K562 (cell line): ENCODE data around the gene RBM44. TPM values are rescaled to one million over a fixed set of nuclear protein-coding genes. Genes with fewer than 3 reads are reported as not detected.

Source experiments
- ATAC-seq: fragments of 200-7000 bp; cut with Tn5 transposase; 3 replicates; pipeline ENCODE4 v1.9.1; 2020; ENCODE audit warnings: moderate library complexity
- BruUV-seq: library from RNA; stranded (reverse); fragments of 400-500 nt; replicated peaks from 2 replicates; lab custom pipeline; 2021; lab: Mats Ljungman, UMichigan
- CTCF ChIA-PET: fragments of 300-600 bp; formaldehyde crosslinking; extraction: SDS; loops from one replicate; lab custom pipeline; 2021; ENCODE audit warnings: low intra/inter-chr PET ratio; lab: Yijun Ruan, JAX
- POLR2A ChIA-PET: fragments of 300-600, 350-650 bp; sonication (Branson Sonifier 250); formaldehyde crosslinking; extraction: SDS; loops from one replicate; lab custom pipeline; 2021; ENCODE audit warnings: antibody characterized with exemption, inconsistent platforms; lab: Yijun Ruan, JAX
- DNase-seq, 4 experiments: peaks; one replicate each; pipeline versions ENCODE4 v3.0.0 to v3.0.0-alpha.2; 2011 to 2018; ENCODE audit warnings: low spot score in 3 of 4, mixed read lengths in 3 of 4; ENCODE audit errors: extremely low read depth in 1 of 4
- FAIRE-seq: peaks from 2 replicates; lab custom pipeline; 2011; peaks lifted over from hg19 to GRCh38; lab: Jason Lieb, UNC
- H2AFZ ChIP-seq: 2 replicates; pipeline ENCODE4 v1.6.0; 2011; ENCODE audit warnings: low read depth, low read length, control low read depth, inconsistent platforms
- H3K27ac ChIP-seq: fragments of 200-600 bp; 3 replicates; pipeline ENCODE4 v1.8.0; 2011; ENCODE audit warnings: low read depth, mild to moderate bottlenecking, control low read depth, inconsistent platforms, low read length, moderate library complexity, mixed read lengths; ENCODE audit errors: extremely low read depth
- H3K27me3 ChIP-seq, 2 experiments: fragments of 300-600 bp in 1 of 2; 2 replicates in 1 of 2; 3 replicates in 1 of 2; pipeline versions ENCODE4 v1.6.0 to v1.8.0; 2011; ENCODE audit warnings: inconsistent platforms in 2 of 2, low read length in 2 of 2, mild to moderate bottlenecking in 1 of 2, mixed read lengths in 1 of 2, moderate library complexity in 1 of 2; ENCODE audit not compliant: control insufficient read depth in 2 of 2, insufficient read depth in 2 of 2
- H3K36me3 ChIP-seq: fragments of 300-600 bp; 3 replicates; pipeline ENCODE4 v1.8.0; 2011; ENCODE audit warnings: mild to moderate bottlenecking, low read length, inconsistent platforms; ENCODE audit not compliant: control insufficient read depth, insufficient read depth
- H3K4me1 ChIP-seq, 2 experiments: fragments of 200-600 bp in 1 of 2; replicated peaks in 1 of 2; 2 replicates in 1 of 2; 3 replicates in 1 of 2; pipeline versions ENCODE4 v1.5.1 to v1.8.0; 2011; ENCODE audit warnings: inconsistent platforms in 2 of 2, low read length in 2 of 2, mild to moderate bottlenecking in 1 of 2, mixed read lengths in 1 of 2, moderate library complexity in 1 of 2; ENCODE audit not compliant: control insufficient read depth in 2 of 2, insufficient read depth in 2 of 2
- H3K4me2 ChIP-seq: 2 replicates; pipeline ENCODE4 v1.6.1; 2011; ENCODE audit warnings: low read length, control low read depth, inconsistent platforms, mixed read lengths; ENCODE audit not compliant: insufficient read depth
- H3K4me3 ChIP-seq: fragments of 200-600 bp; sonication (generic), shearing (Covaris generic); 2 replicates; pipeline ENCODE4 v1.5.1; 2016; ENCODE audit warnings: control low read depth, inconsistent platforms
- H3K79me2 ChIP-seq: fragments of 200-600 bp; 3 replicates; pipeline ENCODE4 v1.8.0; 2011; ENCODE audit warnings: low read length, inconsistent platforms; ENCODE audit not compliant: control insufficient read depth, insufficient read depth
- H3K9ac ChIP-seq, 2 experiments: 2 replicates each; pipeline versions ENCODE4 v1.6.0 to v1.6.1; 2011; ENCODE audit warnings: low read depth in 2 of 2, low read length in 2 of 2, control low read depth in 1 of 2, inconsistent platforms in 1 of 2, mild to moderate bottlenecking in 1 of 2, mixed read lengths in 1 of 2; ENCODE audit not compliant: insufficient read depth in 1 of 2
- H3K9me1 ChIP-seq: one replicate; pipeline ENCODE4 v1.6.0; 2011; ENCODE audit warnings: inconsistent platforms, mild to moderate bottlenecking, low read length, moderate library complexity; ENCODE audit not compliant: control insufficient read depth, insufficient read depth
- H3K9me3 ChIP-seq: replicated peaks from 2 replicates; pipeline ENCODE4 v1.5.1; 2011; ENCODE audit warnings: low read depth, low read length, inconsistent platforms; ENCODE audit not compliant: control insufficient read depth, insufficient read depth
- H4K20me1 ChIP-seq: replicated peaks from 2 replicates; pipeline ENCODE4 v1.6.1; 2011; ENCODE audit warnings: low read length, inconsistent platforms, mixed read lengths; ENCODE audit not compliant: control insufficient read depth, insufficient read depth
- ASH1L ChIP-seq: fragments of 450-650 bp; IDR thresholded peaks from 2 replicates; pipeline ENCODE4 v1.6.1; 2018; ENCODE audit warnings: borderline replicate concordance, mild to moderate bottlenecking, low read depth; ENCODE audit not compliant: partially characterized antibody
- HDAC1 ChIP-seq, 2 experiments: fragments of 450-650 bp; IDR thresholded peaks; 2 replicates each; pipeline ENCODE4 v1.6.1; 2016 to 2017; ENCODE audit warnings: inconsistent platforms in 1 of 2, mild to moderate bottlenecking in 1 of 2, moderate library complexity in 1 of 2
- HSF4 ChIP-seq: fragments of 250-450 bp; sonication (Bioruptor Pico); IDR thresholded peaks from 2 replicates; pipeline ENCODE4 v2.1.2; 2022; ENCODE audit warnings: mild to moderate bottlenecking, moderate library complexity, borderline replicate concordance
- JUN ChIP-seq, 2 experiments: sonication (generic) in 1 of 2; formaldehyde crosslinking in 1 of 2; IDR thresholded peaks; 2 replicates each; pipeline versions ENCODE4 v1.6.1 to v1.8.0; 2012 to 2022; ENCODE audit warnings: borderline replicate concordance in 2 of 2, mild to moderate bottlenecking in 2 of 2, improper control_type of control experiment in 1 of 2, low read depth in 1 of 2, low read length in 1 of 2, missing genetic modification reagents in 1 of 2
- NFE2 ChIP-seq: IDR thresholded peaks from 2 replicates; pipeline ENCODE4 v1.6.1; 2014; ENCODE audit warnings: antibody characterized with exemption, low read depth
- NFE2L1 ChIP-seq: fragments of 450-650 bp; IDR thresholded peaks from 2 replicates; pipeline ENCODE4 v1.6.1; 2016; ENCODE audit warnings: missing genetic modification characterization, low read depth, mild to moderate bottlenecking, missing compliant biosample characterization, moderate library complexity, borderline replicate concordance
- PURB ChIP-seq: sonication (generic); formaldehyde crosslinking; IDR thresholded peaks from 2 replicates; pipeline ENCODE4 v1.9.0; 2021; ENCODE audit warnings: low read depth, mild to moderate bottlenecking, missing genetic modification reagents
- RHOXF2B ChIP-seq: fragments of 250-450 bp; sonication (Bioruptor Pico); conservative IDR thresholded peaks from 2 replicates; pipeline ENCODE4 v1.5.1; 2021
- TCF3 ChIP-seq: sonication (generic); formaldehyde crosslinking; IDR thresholded peaks from 2 replicates; pipeline ENCODE4 v1.4.0; 2020; ENCODE audit warnings: mild to moderate bottlenecking, missing genetic modification reagents
- ZC3H11A ChIP-seq: IDR thresholded peaks from 2 replicates; pipeline ENCODE4 v1.6.1; 2012; ENCODE audit warnings: low read depth, low read length, improper control_type of control experiment
- ZC3H8 ChIP-seq: fragments of 450-650 bp; IDR thresholded peaks from 2 replicates; pipeline ENCODE4 v1.6.1; 2017
- ZFP30 ChIP-seq: fragments of 250-450 bp; sonication (Bioruptor Pico); IDR thresholded peaks from 2 replicates; pipeline ENCODE4 v1.8.0; 2022; ENCODE audit warnings: moderate library complexity, mild to moderate bottlenecking, inconsistent platforms, borderline replicate concordance
- ZNF134 ChIP-seq: fragments of 250-450 bp; sonication (Bioruptor Pico); conservative IDR thresholded peaks from 2 replicates; pipeline ENCODE4 v1.4.0; 2020
- ZNF23 ChIP-seq: fragments of 250-450 bp; sonication (Bioruptor Pico); IDR thresholded peaks from 2 replicates; pipeline ENCODE4 v1.4.0; 2020; ENCODE audit warnings: mild to moderate bottlenecking
- ZNF384 ChIP-seq: IDR thresholded peaks from 2 replicates; pipeline ENCODE4 v1.6.1; 2012; ENCODE audit warnings: low read depth, low read length, improper control_type of control experiment
- ZNF77 ChIP-seq: fragments of 250-450 bp; sonication (Bioruptor Pico); IDR thresholded peaks from 2 replicates; pipeline ENCODE4 v1.5.0; 2020
- WGBS: fragments of 100-300 bp; shearing (Covaris generic); methylation state at CpG from one replicate; pipeline ENCODE4 v1.1.6; 2016; ENCODE audit warnings: low coverage, mixed read lengths; ENCODE audit not compliant: insufficient coverage; ENCODE audit errors: missing lambda C conversion rate; 5-methylcytosine and 5-hydroxymethylcytosine counted together
- in situ Hi-C: fragments of 300-500 bp; cut with MboI; formaldehyde crosslinking; loops from 4 replicates; pipeline ENCODE4 v1.15.0; 2018; ENCODE audit warnings: inconsistent platforms, mixed read lengths
- intact Hi-C: fragments of 100-400 bp; cut with micrococcal nuclease; formaldehyde crosslinking; loops from 2 replicates; pipeline ENCODE4 v1.14.2; 2022
- polyA plus RNA-seq, 8 experiments: library from polyadenylated mRNA; depleted of rRNA in 4 of 8; stranded (reverse) in 5 of 8; unstranded in 3 of 8; fragments of >200 nt; fragmentation: Nextera tagmentation in 2 of 8; fragmentation: Illumina TruSeq in 1 of 8; extraction: Ambion mirVana in 2 of 8; extraction: Trizol in 1 of 8; gene quantifications; 2 replicates each; pipeline versions ENCODE4 v1.2.1 to v1.2.3, GENCODE V29; 2011 to 2014; ENCODE audit warnings: inconsistent platforms in 1 of 8, missing spikeins in 1 of 8
- total RNA-seq, 7 experiments: library from RNA; depleted of rRNA in 6 of 7; stranded (reverse); fragments of >200 nt in 6 of 7; fragmentation: Illumina TruSeq in 2 of 7; extraction: Trizol in 2 of 7; gene quantifications; 2 replicates each; pipeline versions ENCODE4 v1.2.1 to v1.2.3, GENCODE V29; 2011 to 2021; ENCODE audit warnings: low replicate concordance in 1 of 7
- TF ChIP-seq, protein P1 (sequence below): fragments of 450-650 bp; IDR thresholded peaks from 2 replicates; pipeline ENCODE4 v1.6.1; 2014; ENCODE audit warnings: low read depth, mild to moderate bottlenecking, moderate library complexity, borderline replicate concordance
- TF ChIP-seq, protein P2 (sequence below): fragments of 450-650 bp; IDR thresholded peaks from 2 replicates; pipeline ENCODE4 v1.6.1; 2016; ENCODE audit warnings: antibody characterized with exemption

Gene RBM44
- total and polyA plus RNA-seq, 9 of the 15 experiments (the other 6 are each of a cell fraction or from before 2014, with no cell fraction given), result 0.04 to 0.25 (median 0.13) TPM

DNA sequence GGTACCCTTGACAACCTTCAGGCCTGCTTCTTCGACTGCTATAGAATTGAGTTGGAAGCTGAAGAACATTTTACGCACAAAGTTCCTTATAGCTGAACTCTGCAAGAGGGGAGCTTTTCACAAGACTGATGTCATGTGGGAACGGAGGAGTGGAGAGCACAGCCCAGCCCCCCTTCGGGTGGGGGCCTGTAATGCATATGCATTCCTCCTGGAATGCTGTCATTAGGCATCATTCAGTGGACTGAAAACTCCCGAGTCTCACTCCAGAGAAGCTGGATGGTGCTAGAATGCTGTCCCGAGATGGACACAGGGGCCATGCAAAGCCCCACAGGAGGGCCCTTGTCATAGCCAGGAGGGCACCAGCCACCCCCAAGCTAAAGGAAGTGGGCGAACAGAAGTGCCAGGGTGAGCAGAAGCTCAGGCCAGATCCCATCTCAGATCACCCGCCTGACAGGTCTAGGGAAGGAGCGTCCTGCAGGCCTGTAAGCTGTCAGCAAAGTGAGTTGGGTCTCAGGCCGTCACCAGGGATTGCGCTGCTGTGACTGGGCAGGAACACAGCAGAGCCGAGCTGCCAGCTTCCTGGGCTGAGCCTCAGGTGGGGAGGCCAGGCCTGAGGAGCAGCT is 43.8 kb upstream of the RBM44 start:
- Histone ChIP-seq H3K36me3 (peaks cover 35% of the 10 kb centered on the region; the same call in 1 of the 3 replicates), H4K20me1 (no peaks in the 10 kb centered on the region), H3K9me3 (no peaks in the 10 kb centered on the region), H3K4me1 (no peaks in the 10 kb centered on the region), H3K27ac (no peak overlapping the region), H3K9ac (no peak overlapping the region), H2AFZ (no peak overlapping the region), H3K4me2 (no peak overlapping the region), H3K4me3 (no peak overlapping the region), H3K27me3 (no peaks in the 10 kb centered on the region), H3K9me1 (no peaks in the 10 kb centered on the region), H3K79me2 (no peaks in the 10 kb centered on the region)
- TF ChIP-seq ZC3H11A (no peak), ZNF384 (no peak), ZNF23 (CRISPR knock-in tag) (no peak), NFE2L1 (tag) (no peak), ZNF134 (CRISPR knock-in tag) (no peak), NFE2 (no peak), ZNF77 (CRISPR knock-in tag) (no peak), TCF3 (no peak), ASH1L (no peak), RHOXF2B (CRISPR knock-in tag) (no peak), JUN (IDR thresholded peaks at IDR 0.05; ENCODE audit: borderline replicate concordance, low read depth, low read length) (no peak), JUN (CRISPR knock-in tag; IDR thresholded peaks at IDR 0.05; ENCODE audit: borderline replicate concordance) (no peak), PURB (CRISPR knock-in tag) (no peak), ZC3H8 (no peak), HSF4 (CRISPR knock-in tag) (no peak), HDAC1 (IDR thresholded peaks at IDR 0.05) (no peak), ZFP30 (CRISPR knock-in tag) (no peak)
- TF ChIP-seq, protein P1, sequence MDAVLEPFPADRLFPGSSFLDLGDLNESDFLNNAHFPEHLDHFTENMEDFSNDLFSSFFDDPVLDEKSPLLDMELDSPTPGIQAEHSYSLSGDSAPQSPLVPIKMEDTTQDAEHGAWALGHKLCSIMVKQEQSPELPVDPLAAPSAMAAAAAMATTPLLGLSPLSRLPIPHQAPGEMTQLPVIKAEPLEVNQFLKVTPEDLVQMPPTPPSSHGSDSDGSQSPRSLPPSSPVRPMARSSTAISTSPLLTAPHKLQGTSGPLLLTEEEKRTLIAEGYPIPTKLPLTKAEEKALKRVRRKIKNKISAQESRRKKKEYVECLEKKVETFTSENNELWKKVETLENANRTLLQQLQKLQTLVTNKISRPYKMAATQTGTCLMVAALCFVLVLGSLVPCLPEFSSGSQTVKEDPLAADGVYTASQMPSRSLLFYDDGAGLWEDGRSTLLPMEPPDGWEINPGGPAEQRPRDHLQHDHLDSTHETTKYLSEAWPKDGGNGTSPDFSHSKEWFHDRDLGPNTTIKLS, result no peak
- TF ChIP-seq, protein P2, sequence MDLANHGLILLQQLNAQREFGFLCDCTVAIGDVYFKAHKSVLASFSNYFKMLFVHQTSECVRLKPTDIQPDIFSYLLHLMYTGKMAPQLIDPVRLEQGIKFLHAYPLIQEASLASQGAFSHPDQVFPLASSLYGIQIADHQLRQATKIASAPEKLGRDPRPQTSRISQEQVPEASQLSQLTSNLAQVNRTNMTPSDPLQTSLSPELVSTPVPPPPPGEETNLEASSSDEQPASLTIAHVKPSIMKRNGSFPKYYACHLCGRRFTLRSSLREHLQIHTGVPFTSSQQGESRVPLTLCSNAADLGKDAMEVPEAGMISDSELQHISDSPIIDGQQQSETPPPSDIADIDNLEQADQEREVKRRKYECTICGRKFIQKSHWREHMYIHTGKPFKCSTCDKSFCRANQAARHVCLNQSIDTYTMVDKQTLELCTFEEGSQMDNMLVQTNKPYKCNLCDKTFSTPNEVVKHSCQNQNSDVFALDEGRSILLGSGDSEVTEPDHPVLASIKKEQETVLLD, result no peak
- intact Hi-C loops, result no loop called here
- no TSS peak for BruUV-seq
- DNase-seq, result no peak
- ChIA-PET CTCF (no interaction called here), POLR2A (interaction anchor here (0.6 to 1.0 kb wide), 3 partner anchors 17 to 84 kb away, joined by 3 read pairs; no protein-coding TSS in a partner anchor)
- WGBS, result 90% methylated on average over 10 of the region's 12 CpGs
- in situ Hi-C loops, result no loop called here
- no peak for ATAC-seq
- no peak for FAIRE-seq
